OCI-LY3 (cell line): Measurements from ENCODE around the gene RNF113B.

Experiments used
- EZH2phosphoT487 ChIP-seq: fragments of 200-600 bp; shearing (Covaris generic); IDR thresholded peaks from 2 replicates; pipeline ENCODE4 v1.6.1; 2018; ENCODE audit warnings: antibody characterized with exemption, mixed run types, low read depth
- TF ChIP-seq, protein P1 (sequence below): fragments of 200-600, 300-600 bp; sonication (generic); IDR thresholded peaks from 2 replicates; pipeline ENCODE4 v1.5.1; 2014; ENCODE audit warnings: antibody characterized with exemption, low read length, low read depth

DNA sequence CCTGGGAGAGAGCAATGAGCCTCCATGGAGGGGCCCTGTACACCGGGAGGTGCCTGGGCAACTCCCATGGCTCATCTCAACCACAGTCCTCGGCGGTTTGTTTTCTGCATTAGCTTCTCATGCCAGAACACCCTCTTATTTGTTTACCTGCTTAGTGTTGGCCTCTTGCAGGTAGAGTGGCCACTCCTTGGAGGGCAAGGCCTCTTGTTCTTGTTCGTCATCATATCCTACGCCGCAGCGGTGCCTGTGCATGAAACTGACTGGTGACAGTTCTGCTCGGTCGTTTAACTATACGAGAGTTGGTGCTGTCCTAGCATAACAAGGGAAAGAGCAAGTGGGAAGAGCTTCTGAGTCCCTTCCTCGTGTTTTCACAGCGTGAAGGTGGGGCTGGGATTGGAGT lies 40.5 kb upstream of the RNF113B start:
- TF ChIP-seq, protein P1, sequence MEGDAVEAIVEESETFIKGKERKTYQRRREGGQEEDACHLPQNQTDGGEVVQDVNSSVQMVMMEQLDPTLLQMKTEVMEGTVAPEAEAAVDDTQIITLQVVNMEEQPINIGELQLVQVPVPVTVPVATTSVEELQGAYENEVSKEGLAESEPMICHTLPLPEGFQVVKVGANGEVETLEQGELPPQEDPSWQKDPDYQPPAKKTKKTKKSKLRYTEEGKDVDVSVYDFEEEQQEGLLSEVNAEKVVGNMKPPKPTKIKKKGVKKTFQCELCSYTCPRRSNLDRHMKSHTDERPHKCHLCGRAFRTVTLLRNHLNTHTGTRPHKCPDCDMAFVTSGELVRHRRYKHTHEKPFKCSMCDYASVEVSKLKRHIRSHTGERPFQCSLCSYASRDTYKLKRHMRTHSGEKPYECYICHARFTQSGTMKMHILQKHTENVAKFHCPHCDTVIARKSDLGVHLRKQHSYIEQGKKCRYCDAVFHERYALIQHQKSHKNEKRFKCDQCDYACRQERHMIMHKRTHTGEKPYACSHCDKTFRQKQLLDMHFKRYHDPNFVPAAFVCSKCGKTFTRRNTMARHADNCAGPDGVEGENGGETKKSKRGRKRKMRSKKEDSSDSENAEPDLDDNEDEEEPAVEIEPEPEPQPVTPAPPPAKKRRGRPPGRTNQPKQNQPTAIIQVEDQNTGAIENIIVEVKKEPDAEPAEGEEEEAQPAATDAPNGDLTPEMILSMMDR: no peak
- TF ChIP-seq EZH2phosphoT487: no peak
